SU-DHL-6 (cell line): ENCODE measurements around the gene CD207.

Experiments
- EZH2phosphoT487 ChIP-seq: fragments of 200-600 bp; sonication (generic), shearing (Covaris generic); conservative IDR thresholded peaks from 2 replicates; pipeline ENCODE4 v1.6.1; 2018; ENCODE audit warnings: mild to moderate bottlenecking, antibody characterized with exemption, low read length, moderate library complexity, mixed read lengths
- TF ChIP-seq, protein P1 (sequence below): fragments of 200-600 bp; sonication (generic); IDR thresholded peaks from one replicate; pipeline ENCODE4 v1.5.1; 2017; ENCODE audit warnings: antibody characterized with exemption, mild to moderate bottlenecking, low read length, moderate library complexity; ENCODE audit not compliant: insufficient read depth, poor library complexity, severe bottlenecking

GRCh38 chr2:70826696-70827350, 8.8 kb downstream of the CD207 start:
- TF ChIP-seq, protein P1, sequence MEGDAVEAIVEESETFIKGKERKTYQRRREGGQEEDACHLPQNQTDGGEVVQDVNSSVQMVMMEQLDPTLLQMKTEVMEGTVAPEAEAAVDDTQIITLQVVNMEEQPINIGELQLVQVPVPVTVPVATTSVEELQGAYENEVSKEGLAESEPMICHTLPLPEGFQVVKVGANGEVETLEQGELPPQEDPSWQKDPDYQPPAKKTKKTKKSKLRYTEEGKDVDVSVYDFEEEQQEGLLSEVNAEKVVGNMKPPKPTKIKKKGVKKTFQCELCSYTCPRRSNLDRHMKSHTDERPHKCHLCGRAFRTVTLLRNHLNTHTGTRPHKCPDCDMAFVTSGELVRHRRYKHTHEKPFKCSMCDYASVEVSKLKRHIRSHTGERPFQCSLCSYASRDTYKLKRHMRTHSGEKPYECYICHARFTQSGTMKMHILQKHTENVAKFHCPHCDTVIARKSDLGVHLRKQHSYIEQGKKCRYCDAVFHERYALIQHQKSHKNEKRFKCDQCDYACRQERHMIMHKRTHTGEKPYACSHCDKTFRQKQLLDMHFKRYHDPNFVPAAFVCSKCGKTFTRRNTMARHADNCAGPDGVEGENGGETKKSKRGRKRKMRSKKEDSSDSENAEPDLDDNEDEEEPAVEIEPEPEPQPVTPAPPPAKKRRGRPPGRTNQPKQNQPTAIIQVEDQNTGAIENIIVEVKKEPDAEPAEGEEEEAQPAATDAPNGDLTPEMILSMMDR = no peak
- TF ChIP-seq EZH2phosphoT487 = no peak
